Measurements from ENCODE around the gene MEIS2. TPM values are rescaled to one million over a fixed set of nuclear protein-coding genes. Genes with fewer than 3 reads are reported as not detected.
A peak's percentile ranks its signal among the peaks of the same experiment; 100 is the strongest.

Gene MEIS2
- total RNA-seq, 1 experiment from 2014 or later: 9.3 TPM

DNA sequence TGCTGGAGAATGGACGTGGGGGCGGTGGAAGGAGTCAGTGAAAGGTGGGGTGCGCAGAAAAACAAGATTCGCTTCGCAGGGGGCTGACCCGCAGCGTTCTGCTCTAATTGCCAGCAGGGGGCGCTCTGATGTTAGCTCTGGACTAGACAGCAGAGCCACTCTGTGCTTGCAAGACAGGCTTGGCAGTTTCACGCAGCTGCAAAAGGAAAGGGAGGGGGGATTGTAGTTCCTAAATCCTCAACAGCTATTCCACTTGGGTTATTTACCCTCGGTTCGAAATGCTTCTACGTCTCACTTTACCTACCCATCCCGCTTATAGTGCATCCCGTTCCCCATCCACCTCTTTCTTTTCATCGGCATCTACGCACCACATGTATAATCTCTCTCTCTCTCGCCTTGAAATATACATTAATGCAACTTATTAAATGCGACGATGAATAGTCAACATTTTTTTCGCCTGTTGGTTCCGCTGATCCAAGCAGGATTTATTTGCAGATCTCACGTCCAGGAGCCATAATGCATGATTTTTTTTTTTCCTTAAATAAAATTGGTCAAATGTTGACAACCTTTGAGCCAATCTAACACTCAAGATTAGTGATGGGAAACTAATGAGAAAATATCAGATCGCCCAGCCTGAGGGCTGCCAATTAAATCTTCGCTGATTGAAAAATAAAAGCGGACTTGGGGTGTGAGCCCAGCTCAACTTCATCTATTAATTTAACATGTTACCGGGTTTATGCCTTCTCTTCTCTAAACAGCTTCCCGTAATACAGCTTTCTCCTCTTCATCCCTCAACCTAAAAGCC is 216.4 kb downstream of the MEIS2 start:
- H3K27ac ChIP-seq (ENCODE audit: low read depth, low read length, poor library complexity, severe bottlenecking): no peak overlapping the region

DNA sequence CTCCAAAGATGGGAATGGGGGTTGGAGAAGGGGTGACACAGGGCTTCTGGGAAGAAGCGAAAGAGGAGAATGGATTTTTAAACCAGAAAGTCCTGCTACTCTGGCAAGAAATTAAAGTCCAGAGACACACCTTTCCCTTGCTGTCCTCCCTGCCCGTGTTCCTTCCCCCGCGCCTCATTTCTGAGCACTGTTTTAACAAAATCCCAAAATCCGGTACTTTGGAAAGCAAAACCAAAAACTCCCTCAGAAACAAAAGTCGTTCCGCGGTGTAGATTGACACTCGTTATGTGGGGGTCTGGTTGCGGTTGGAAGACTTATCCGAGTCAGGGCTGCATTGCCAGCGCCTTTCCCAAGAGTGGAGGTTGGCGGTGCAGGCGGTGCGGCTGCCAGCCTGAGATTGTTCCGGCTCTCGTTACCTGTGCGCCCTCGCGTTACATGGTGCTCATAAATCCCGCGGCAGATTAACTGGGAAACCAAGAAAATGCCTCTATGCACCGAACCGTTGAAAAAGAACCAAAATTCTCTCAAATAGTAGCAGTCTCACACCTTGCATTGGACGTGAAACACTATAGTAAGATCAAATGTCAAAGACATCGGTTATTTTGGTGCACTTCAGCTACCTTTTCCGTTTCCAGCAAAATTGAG is 217.7 kb downstream of the MEIS2 start:
- no TSS peak for BruUV-seq (replicated peaks)
- intact Hi-C loops (cut with micrococcal nuclease; ENCODE audit: unreplicated experiment): loop anchor here (1.0 to 5.0 kb wide), 4 partner anchors 224 to 1000 kb away; no protein-coding TSS in a partner anchor
- Histone ChIP-seq H3K9me3 (ENCODE audit: low read depth, low read length, poor library complexity, severe bottlenecking) (no peaks in the 10 kb centered on the region), H3K27ac (ENCODE audit: low read depth, low read length, poor library complexity, severe bottlenecking) (no peak overlapping the region), H3K36me3 (ENCODE audit: insufficient read depth, low read length, poor library complexity, severe bottlenecking) (no peaks in the 10 kb centered on the region), H3K4me3 (ENCODE audit: low read depth, low read length, poor library complexity, severe bottlenecking) (peak overlapping the region; percentile 18), H3K4me1 (ENCODE audit: insufficient read depth, low read length, poor library complexity, severe bottlenecking) (peaks cover 13% of the 10 kb centered on the region), H3K27me3 (replicated peaks; ENCODE audit: insufficient read depth, low read depth, low read length, poor library complexity) (peaks cover 59% of the 10 kb centered on the region)
- ChIA-PET POLR2A (ENCODE audit: low non-redundant PET) (no interaction called here), CTCF (interaction anchor here (0.5 to 1.2 kb wide), 5 partner anchors 10 to 373 kb away, joined by 3 to 11 read pairs (median 7); no protein-coding TSS in a partner anchor)
- DNase-seq (ENCODE audit: low spot score): no peak
- TF ChIP-seq, protein P1, sequence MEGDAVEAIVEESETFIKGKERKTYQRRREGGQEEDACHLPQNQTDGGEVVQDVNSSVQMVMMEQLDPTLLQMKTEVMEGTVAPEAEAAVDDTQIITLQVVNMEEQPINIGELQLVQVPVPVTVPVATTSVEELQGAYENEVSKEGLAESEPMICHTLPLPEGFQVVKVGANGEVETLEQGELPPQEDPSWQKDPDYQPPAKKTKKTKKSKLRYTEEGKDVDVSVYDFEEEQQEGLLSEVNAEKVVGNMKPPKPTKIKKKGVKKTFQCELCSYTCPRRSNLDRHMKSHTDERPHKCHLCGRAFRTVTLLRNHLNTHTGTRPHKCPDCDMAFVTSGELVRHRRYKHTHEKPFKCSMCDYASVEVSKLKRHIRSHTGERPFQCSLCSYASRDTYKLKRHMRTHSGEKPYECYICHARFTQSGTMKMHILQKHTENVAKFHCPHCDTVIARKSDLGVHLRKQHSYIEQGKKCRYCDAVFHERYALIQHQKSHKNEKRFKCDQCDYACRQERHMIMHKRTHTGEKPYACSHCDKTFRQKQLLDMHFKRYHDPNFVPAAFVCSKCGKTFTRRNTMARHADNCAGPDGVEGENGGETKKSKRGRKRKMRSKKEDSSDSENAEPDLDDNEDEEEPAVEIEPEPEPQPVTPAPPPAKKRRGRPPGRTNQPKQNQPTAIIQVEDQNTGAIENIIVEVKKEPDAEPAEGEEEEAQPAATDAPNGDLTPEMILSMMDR (conservative IDR thresholded peaks at IDR 0.05; ENCODE audit: low read depth, low read length): no peak
- peak; percentile 70 for TF ChIP-seq EZH2 (IDR thresholded peaks at IDR 0.05; ENCODE audit: borderline replicate concordance, low read depth, low read length, poor library complexity, severe bottlenecking)

More for the DNA sequence above, 216.4 kb downstream of the MEIS2 start:
- POLR2A ChIA-PET (ENCODE audit: low non-redundant PET): no interaction called here
- intact Hi-C loops (cut with micrococcal nuclease; ENCODE audit: unreplicated experiment): loop anchor here (1.0 to 5.0 kb wide), 4 partner anchors 222 to 998 kb away; no protein-coding TSS in a partner anchor
- no TSS peak for BruUV-seq (replicated peaks)
- CTCF ChIA-PET: interaction anchor here (0.7 to 1.2 kb wide), 3 partner anchors 29 to 250 kb away, joined by 4 to 11 read pairs (median 5); no protein-coding TSS in a partner anchor
- Histone ChIP-seq H3K4me1 (ENCODE audit: insufficient read depth, low read length, poor library complexity, severe bottlenecking) (peaks cover 13% of the 10 kb centered on the region), H3K36me3 (ENCODE audit: insufficient read depth, low read length, poor library complexity, severe bottlenecking) (no peaks in the 10 kb centered on the region), H3K27me3 (replicated peaks; ENCODE audit: insufficient read depth, low read depth, low read length, poor library complexity) (peaks cover 57% of the 10 kb centered on the region), H3K4me3 (ENCODE audit: low read depth, low read length, poor library complexity, severe bottlenecking) (no peak overlapping the region), H3K9me3 (ENCODE audit: low read depth, low read length, poor library complexity, severe bottlenecking) (no peaks in the 10 kb centered on the region)
- TF ChIP-seq EZH2 (IDR thresholded peaks at IDR 0.05; ENCODE audit: borderline replicate concordance, low read depth, low read length, poor library complexity, severe bottlenecking): no peak
- TF ChIP-seq, protein P1 (conservative IDR thresholded peaks at IDR 0.05; ENCODE audit: low read depth, low read length): peak; percentile 93
- DNase-seq (ENCODE audit: low spot score): peak; percentile 90

DNA sequence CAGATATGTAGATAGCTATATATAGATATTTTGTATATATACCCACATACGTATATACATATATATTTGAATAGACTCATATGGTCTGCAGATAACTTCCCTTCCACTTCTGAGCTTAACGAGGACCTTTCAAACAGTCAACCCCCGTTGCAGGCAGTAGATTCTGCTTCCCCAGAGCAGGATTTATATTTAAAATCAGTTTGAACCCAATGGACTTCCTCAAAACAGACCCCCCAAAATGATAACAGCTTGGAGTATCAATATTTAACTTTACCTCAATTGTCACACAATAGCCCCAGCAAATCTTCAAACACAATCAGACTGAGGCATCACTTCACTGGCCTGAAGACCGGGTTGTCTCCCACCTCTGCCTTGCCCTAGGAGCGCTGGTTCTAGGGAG is 218.3 kb downstream of the MEIS2 start:
- H3K27me3 ChIP-seq (replicated peaks; ENCODE audit: insufficient read depth, low read depth, low read length, poor library complexity): peaks cover 62% of the 10 kb centered on the region
- no TSS peak for BruUV-seq (replicated peaks)
- H3K36me3 ChIP-seq (ENCODE audit: insufficient read depth, low read length, poor library complexity, severe bottlenecking): no peaks in the 10 kb centered on the region
- H3K4me1 ChIP-seq (ENCODE audit: insufficient read depth, low read length, poor library complexity, severe bottlenecking): peaks cover 13% of the 10 kb centered on the region
- no peak overlapping the region for H3K27ac ChIP-seq (ENCODE audit: low read depth, low read length, poor library complexity, severe bottlenecking)
- no peaks in the 10 kb centered on the region for H3K9me3 ChIP-seq (ENCODE audit: low read depth, low read length, poor library complexity, severe bottlenecking)
- intact Hi-C loops (cut with micrococcal nuclease; ENCODE audit: unreplicated experiment): loop anchor here (2.0 to 5.0 kb wide), 3 partner anchors 253 to 1000 kb away; no protein-coding TSS in a partner anchor
- no peak overlapping the region for H3K4me3 ChIP-seq (ENCODE audit: low read depth, low read length, poor library complexity, severe bottlenecking)
- no peak for DNase-seq (ENCODE audit: low spot score)
- CTCF ChIA-PET: interaction anchor here (0.5 kb wide), 1 partner anchor 225 kb away, joined by 3 read pairs; no protein-coding TSS in a partner anchor
- POLR2A ChIA-PET (ENCODE audit: low non-redundant PET): no interaction called here
- TF ChIP-seq, protein P1 (conservative IDR thresholded peaks at IDR 0.05; ENCODE audit: low read depth, low read length): no peak
- TF ChIP-seq EZH2 (IDR thresholded peaks at IDR 0.05; ENCODE audit: borderline replicate concordance, low read depth, low read length, poor library complexity, severe bottlenecking): no peak

All from A673 (cell line).